Kidney glomerular epithelial cell (primary cell): ENCODE results near the gene GJC3.
"Not testable (repeated sequence)": the region's sequence is repeated elsewhere in the genome, so short reads cannot be mapped to it uniquely, and the experiment has no call there.

Experiments used
- DNase-seq: peaks from one replicate; lab custom pipeline; 2025; lab: John Stamatoyannopoulos, UW

GJC3 gene

DNA sequence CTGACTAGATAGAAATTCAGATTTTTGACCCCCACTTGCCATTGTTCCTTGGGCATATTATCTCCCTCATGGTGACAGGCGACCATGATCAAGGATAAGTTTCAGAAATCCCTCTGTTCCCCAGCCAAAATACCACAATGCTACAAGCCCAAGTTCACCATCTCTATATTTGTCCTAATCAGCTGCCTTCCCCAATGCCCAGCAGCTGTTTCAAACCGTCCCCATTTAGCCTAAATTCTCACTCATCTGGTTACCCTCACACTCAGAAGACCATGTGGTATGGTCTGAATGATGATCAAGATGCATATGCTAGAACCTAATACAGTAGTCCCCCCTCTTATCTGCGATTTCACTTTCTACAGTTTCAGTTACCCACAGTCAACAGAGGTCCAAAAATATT is 956 bp upstream of the GJC3 start:
- DNase-seq, result no peak

DNA sequence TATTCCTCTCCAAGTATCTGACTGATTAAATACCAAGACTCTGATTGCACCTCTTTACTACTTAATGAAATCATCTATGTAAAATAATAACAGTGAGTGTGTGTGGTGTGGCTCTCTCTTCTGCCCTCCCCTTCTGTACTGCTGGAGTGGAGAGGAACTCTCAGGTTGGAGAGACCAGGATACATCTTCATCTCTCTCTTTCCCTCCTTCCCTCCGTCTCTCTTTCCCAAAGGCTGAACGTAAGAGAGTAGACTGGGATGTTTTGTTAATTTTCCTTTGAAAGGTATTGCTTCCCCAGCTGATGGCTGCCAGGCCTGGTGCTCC is 272 bp upstream of the GJC3 start:
- no peak for DNase-seq

DNA sequence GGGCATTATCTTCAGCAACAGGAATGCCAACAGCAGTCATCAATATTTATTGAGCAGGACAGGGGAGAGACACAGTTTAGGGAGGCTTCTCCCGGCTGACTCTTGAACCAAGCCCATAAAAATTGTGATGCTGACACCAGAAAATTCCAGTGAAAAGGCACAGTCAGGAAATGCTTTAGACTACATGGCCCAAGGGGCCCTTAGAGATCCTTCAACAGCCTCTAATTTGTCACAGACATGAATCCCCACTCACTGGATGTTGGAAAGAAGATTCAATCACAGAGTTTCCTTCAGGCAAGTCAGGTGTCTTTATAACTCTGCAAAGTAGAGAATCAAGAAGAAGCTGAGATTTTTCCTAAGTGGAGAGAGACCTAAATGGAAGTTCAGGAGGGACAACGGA is 1.2 kb downstream of the GJC3 start:
- no peak for DNase-seq

DNA sequence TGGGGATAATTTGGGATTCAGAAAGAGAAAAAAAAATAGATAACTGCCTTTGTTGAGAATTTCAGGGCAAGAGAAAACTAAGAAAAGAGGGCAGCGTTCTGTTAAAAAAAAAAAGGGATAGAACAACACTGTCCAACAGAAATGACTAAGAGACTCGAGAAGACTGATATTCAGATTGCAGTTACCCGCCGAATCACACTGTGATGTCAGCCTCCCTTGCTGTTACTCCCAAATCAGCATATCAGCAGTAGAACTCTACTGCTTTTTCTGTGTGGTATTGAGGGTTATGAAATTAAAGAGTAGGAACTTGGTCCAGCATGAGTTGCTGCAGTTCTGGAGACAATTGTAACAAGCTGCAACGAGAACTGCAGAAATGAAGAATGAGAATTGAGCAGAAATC is 1.9 kb downstream of the GJC3 start:
- DNase-seq, result no peak

DNA sequence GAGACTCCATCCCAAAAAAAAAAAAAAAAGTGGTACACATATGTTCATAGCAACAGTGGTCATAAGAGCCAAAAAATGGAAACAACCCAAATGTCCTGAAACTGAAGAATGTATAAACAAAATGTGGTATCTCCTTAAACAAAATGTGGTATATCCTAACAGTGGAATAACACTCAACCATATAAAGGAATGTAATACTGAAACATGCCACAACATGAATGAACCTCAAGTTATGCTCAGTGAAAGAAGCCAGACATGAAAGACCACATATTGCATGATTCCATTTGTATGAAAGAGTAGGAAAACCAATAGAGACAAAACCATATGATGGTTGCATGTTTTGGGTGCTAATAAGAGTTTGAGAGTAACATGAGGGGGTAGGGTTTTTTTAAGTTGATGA is 3.1 kb downstream of the GJC3 start:
- no peak for DNase-seq

DNA sequence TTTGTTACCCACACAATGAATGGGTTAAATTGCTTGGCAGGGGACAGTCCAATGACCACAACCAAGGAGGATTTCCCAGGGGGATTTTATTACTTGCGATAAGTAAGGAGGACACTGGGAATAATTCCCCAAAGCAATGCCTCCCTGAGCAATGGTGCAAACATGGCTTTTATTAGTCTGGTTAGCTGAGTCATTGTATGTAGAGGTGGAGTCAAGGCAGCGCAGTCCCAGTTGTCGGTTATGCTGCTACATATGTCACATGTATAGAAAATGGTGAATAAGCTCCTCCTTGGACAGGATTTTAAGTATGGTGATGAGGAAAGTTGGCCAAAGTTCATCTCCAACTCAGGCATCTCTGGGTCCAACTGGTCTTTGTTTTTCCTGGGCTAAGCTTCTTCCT is 6.2 kb downstream of the GJC3 start:
- no peak for DNase-seq

DNA sequence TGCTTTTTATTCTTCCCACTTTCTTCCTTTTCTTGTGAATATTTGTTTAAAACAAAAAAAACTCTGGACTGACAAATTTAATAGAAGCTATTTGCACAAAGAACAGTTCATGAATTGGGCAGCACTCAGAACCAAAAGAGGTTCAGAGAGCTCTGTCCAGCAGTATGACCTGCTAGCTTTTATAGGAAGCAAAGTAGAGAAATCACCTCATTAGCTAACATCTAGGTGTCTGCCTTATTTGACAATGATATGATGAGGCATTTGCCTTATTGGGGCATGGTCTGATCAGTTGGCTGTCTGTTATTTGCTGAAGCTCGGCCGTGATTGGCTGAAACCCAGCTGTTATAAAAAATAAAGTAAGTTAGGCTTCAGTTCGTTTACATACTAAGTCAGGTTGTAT is 9.3 kb downstream of the GJC3 start:
- DNase-seq, result no peak

DNA sequence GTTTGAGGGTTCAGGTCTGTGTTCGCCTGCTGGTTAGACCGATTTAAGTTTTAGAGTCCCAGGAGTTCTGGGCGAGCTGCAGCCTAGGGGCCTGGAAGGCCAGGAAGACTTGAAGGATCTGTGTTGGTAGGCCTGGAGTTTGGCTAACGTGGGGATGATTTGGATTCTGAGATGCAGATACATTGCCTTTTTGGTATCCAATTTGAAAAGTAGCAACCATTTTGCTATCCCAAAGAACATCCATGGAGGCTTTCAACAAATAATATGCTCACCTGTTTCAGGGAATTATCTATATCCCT is 9.7 kb downstream of the GJC3 start:
- DNase-seq, result no peak

DNA sequence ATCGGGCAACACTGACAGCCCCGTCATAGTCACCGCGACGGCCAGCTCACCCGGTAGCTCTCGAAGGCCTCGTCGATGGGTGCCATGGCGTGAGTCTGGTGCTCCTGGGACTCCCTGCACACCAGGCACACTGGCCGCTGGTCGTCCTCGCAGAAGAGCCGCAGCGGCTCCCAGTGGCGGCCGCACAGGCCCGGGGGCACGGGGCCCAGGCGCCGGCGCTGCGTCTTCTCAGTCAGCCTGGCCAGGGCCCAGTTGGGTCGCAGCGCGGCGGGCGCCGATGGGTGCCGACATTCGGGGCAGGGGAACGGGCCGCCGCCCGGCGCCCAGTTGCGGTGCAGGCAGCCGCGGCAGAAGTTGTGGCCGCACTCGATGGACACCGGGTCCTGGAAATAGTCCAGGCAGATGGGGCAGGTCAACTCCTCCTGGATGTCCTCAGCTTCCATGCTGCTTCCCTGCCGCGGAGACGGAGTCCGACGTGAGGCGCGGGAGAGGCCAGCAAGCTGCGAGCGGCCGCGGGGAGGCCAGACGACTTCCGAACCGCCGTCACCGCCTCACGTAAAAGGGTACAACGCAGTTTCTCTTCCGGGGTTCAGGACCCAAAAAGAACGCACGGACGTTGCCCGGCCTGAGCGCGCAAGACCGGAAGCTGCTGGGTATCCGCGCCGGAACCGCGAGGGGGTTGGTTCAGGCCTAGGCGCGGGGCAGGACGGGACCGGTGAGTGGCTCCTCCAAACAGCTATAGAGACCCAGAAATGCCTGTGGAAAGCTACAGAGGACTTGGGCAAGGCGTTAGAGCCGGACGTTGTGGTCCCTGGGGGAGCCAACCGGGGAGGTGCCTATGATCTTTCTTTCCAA is 10.2 kb downstream of the GJC3 start, which contains the start of gene TRIM4:
TSS of gene TRIM4 (minus strand) at position 572 of the 855 bp plus-strand sequence. CDS start at position 443, 129 bp downstream.
- DNase-seq, result peak; percentile 66

DNA sequence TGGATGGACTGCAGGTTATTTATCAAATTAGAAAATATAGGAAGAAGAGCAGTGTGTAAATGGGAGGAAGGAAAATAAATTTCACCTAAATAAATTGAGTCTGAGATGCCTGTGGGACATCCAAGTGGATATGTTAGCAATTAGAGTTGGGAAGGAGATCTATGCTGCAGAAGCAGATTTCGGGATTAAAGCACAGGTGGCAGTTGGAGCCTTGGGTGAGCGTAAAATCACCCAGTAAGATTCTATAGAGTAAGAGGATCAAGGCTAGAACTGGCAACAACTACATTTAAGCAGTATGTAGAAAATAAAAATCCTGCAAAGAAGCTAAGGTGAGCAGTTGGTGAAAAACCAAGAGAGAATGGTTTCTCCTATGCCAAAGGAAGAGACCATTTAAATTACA is 18.4 kb downstream of the GJC3 start:
- no peak for DNase-seq

DNA sequence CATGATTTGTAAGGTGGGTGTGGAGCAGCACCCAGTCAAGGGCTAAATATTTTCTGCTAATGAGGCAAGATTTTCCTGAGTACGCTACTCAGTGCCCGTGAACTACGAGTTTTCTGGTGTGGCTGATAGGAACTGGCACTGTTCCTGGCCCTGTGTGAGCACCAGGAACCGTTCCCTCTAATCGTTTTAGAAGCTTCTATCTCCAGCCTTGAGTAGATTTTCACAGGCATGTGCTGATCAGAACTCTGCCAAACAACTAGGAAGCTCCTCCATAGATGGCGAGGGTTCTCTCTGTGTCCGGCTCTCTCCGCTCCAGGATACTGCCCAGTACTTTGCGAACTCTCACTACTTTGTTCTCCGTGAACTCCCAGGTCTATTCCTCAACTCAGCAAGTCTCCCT is 27.8 kb downstream of the GJC3 start:
- DNase-seq, result no peak

DNA sequence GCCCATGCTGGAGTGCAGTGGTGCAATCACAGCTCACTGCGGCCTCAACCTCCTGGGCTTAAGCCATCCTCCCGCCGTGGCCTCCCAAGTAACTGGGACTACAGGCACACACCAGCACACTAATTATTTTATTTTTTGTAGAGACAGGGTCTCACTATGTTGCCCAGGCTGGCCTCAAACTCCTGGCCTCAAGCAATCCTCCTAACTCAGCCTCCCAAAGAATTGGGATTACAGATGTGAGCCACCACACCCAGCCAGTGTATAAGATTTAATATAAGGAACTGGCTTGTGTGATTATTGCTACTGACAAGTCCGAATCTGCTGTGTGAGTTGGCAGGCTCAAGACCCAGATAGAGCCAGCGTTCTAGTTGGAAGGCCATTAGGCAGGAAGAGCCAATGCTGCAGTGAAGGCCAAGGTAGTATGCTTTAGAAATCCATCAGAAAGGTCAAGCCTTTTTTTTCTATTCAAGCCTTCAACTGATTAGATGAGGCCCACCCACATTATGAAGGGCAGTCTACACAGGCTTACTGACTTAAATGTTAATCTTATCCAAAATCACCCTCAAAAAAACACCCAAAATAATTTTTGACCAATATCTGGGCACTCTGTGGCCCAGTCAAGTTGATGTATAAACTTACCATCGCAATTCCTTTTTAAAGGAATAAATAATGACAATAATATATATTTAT is 29.4 kb downstream of the GJC3 start:
- DNase-seq, result no peak

DNA sequence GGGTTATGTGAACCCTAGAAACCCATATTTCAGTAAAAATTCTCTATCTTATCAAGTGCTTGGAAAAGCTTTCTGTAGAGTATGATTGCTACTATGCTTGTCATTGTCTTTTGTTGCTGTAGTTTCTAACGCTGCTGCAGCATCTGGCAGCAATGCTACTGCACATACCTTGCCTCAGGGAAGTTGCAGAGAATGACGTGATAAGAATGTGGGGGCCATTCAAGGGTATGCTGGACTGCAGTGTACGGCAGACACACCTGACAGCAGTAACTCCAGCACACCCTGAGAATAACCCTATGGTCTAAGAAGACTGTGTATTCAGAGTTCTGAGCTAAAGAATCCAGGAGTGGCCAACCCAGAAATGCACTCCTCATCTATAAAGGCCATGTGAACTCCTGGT is 30.6 kb downstream of the GJC3 start:
- no peak for DNase-seq

DNA sequence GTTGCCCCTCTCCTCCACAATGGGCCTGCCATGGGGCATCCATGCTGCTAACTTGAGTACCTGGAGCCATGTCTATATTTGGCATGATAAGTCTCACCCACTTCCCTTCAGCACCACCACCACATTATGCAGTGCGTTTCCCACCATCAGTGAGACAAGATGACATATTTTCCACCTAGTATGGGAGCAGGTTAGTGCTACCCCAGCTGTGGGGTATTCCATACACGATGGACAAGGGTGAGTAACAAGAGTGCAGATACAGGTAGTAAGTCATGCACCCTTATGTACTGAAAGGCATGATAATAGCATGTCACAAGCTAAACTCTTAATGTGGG is 31.4 kb downstream of the GJC3 start:
- no peak for DNase-seq

DNA sequence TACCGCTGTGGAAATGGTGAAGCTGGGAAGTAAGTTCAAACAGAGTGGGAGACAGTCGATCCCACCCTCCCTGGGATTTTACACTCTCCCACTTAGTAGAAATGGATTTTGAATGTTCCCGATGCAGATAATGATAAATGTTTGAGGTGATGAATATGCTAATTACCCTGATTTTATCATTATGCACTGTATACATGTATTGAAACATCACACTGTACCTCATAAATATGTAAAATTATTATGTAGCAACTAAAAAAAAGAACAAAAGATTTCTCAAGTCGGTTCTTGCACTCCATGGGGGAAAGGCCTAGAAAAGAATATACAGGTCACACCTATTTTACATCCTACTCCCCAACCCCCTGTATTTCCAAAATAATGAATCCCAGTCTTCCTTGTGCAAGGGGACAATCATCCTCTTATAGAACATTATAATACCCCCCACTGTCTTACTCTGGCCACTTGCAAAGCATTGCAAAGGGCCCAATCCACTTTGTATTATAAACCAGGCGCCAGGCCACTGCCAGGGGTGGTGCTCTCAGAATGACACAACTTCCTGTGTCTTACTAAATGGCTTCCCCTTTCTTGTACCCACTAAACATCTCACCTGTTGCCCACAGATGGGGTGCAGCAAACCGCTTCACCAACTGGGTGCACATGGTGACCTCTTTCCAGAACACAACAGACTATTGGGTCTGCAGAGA is 31.9 kb downstream of the GJC3 start:
- no peak for DNase-seq

DNA sequence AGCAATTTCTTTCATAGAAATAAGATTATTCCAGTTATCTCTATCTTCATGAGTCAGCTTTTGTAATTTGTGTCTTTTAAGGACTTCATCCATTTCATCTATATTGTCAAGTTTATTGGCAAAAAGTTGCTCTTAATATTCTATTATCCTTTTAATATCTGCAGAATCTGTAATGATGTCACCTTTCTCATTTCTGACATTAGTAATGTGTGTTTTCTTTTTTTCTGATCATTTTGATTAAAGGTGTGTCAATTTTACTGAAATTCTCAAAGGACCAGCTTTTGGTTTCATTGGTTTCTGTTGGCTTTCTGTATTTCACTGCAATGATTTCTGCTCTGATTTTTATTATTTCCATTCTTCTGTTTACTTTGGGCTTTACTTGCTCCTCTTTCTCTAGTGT is 34.7 kb downstream of the GJC3 start:
- DNase-seq, result no peak

DNA sequence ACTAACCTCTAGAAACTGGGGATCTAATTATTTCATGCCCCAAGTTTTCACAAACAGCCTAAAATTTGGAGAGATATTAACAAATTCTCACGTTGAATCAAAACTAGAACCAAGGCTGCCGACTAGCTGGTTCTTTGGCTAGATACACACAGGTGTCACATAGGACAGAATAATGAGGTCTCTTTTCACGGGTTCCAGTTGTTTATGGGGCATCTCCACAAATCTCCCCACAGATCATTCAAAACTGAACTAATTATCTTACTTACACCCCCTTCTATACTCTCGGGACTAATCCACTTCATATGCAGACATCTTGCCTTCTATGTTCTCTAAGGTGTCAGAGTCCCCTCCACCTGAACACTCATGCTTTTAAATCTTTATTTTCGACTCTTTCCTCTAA is 36.1 kb downstream of the GJC3 start:
- no peak for DNase-seq

DNA sequence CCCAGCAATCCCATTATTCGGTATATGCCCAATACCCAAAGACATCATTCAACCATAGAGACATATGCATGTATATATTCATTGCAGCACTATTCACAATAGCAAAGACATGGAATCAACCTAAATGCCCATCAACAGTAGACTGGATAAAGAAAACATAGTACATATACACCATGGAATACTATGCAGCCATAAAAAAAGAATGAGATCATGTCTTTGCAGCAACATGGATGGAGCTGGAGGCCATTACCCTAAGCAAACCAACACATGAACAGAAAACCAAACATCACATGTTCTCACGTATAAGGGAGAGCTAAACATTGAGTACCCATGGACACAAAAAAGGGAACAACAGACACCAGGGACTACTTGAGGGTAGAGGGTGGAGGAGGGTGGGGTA is 39.1 kb downstream of the GJC3 start:
- not testable (repeated sequence) for DNase-seq

DNA sequence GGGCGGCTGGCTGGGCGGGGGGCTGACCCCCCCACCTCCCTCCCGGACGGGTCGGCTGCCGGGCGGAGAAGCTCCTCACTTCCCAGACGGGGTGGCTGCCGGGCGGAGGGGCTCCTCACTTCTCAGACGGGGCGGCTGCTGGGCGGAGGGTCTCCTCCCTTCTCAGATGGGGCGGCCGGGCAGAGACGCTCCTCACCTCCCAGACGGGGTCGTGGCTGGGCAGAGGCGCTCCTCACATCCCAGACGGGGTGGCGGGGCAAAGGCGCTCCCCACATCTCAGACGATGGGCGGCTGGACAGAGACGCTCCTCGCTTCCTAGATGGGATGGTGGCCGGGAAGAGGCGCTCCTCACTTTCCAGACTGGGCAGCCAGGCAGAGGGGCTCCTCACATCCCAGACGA is 41.1 kb downstream of the GJC3 start:
- not testable (repeated sequence) for DNase-seq

DNA sequence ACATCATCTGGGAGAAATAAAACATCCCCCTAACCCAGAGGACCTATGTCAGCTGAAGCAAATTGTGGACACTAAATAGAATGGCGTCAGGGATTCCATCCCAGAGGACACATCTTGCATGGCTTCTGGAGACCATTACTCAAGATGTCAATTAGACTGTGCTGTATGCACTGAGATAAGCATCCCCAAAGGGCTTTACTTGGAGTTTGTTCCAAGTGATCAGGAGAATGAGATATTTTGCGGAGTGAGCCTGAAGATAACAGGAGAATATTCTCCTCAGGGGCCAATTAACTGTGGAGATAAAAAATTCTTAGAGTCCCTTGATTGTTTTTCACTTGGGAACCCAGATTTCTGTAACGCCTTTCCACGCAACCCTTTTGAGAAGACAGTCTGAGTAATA is 48.0 kb downstream of the GJC3 start:
- DNase-seq, result no peak

DNA sequence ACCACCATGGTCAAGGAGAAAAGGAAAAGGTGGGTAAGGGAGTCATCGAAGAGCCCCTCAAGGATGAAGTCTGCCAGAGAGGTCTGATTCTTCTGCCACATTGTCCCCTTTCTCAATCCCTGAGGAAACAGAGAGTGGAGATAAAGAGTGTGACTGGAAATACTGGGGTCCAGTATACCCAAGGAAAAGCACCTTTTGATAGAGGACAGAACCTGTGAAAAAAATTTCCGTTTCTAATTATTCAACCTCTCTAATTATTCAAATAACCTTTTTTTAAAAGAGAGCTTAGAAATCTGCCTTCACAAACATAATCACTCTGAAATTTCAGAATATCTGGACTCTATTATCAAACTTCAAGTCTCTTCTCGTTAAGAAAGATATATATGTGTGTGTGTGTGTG is 52.5 kb downstream of the GJC3 start, which contains the start of gene OR2AE1:
TSS of gene OR2AE1 (minus strand) at position 101 of the 400 bp plus-strand sequence. CDS start at position 101, 0 bp downstream.
- no peak for DNase-seq

DNA sequence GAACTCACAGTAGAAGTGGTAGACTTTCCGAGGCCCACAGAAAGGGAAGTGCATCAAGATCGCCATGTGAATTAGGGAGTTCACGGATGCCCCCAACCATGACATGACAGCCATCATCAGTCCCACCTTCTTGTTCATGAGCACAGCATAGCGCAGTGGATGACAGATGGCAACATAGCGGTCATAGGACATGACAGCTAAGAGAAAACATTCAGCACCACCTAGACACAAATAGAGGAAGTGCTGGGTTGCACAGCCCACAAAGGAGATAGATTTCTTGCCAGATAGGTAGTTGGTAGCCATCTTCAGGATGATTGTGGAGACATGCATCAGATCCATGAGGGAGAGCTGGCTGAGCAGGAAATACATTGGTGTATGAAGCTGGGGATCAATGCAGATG is 52.9 kb downstream of the GJC3 start:
- no peak for DNase-seq
